Thyroid gland (tissue), 4 donors: ENCODE measurements around the gene FADS1.

ENCODE experiments used
- CTCF ChIP-seq, 6 experiments: fragments of 200-600 bp in 3 of 6; fragments of 450-650 bp in 3 of 6; sonication (generic) in 3 of 6; IDR thresholded peaks; one replicate each; pipeline ENCODE4 v1.5.1; 2016 to 2019; ENCODE audit warnings: antibody characterized with exemption in 6 of 6, mild to moderate bottlenecking in 2 of 6, inconsistent platforms in 1 of 6, moderate library complexity in 1 of 6
- POLR2A ChIP-seq, 2 donors: fragments of 450-650 bp; IDR thresholded peaks; one replicate each; pipeline ENCODE4 v1.6.1; 2017; ENCODE audit warnings: antibody characterized with exemption in 2 of 2, mild to moderate bottlenecking in 2 of 2, moderate library complexity in 1 of 2

GRCh38 chr11:61795876-61796526 lies 20.8 kb downstream of the FADS1 start:
- TF ChIP-seq POLR2A (IDR thresholded peaks at IDR 0.05) (no peak), CTCF (IDR thresholded peaks at IDR 0.05) (no peak)
